RCC 7860 (cell line): ENCODE data around the gene ROBO1.

Experiments used
- DNase-seq: peaks from one replicate; pipeline ENCODE4 v3.0.0-alpha.2; 2015; ENCODE audit warnings: low spot score
- FAIRE-seq: peaks from 2 replicates; lab custom pipeline; 2012; peaks lifted over from hg19 to GRCh38; lab: Jason Lieb, UNC

ROBO1 gene

GRCh38 chr3:78614486-78614885 is 1153.3 kb downstream of the ROBO1 start:
- no peak for FAIRE-seq
- DNase-seq, result no peak

DNA sequence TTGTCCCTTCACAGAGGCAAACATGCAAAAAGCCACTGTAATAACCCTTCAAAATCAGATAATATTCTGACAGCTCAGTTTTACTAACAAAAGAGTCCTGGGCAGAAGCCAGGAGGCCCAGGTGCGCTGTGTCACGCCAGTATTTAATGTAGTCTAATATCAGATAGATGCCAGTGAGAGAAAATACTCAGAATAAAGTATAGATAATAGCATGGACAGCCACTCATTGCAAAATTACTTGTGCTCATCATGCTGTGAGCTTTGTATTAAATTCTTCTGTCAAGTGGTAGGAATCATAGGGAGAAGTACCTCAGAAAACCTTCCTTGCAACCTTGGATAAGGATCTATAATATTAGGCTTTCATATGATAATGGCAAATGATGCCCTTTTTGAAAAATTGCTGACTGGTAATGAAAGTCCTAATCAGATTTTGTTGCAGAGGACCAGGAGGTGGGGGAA is 1154.3 kb downstream of the ROBO1 start:
- FAIRE-seq, result no peak

DNA sequence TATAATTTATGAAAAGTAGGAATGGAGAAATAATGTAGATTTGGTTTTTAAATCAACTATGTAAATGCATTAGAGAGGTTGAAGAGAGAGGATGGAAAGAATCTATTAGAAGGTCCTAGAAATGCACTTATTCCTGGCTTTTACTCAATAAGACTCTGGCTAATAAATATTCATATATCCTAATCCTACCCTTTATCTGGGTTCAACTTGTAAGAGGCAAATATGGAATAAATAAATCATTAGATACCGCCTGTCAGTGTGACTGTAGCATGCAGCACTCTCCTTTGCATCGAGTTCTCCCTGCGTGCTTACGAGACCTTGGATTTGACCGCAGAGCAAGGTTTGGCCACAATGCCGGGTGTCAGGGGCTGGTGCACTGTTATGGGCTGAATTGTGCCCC is 1156.5 kb downstream of the ROBO1 start:
- no peak for FAIRE-seq
- DNase-seq, result no peak

More for the DNA sequence above, 1154.3 kb downstream of the ROBO1 start:
- DNase-seq, result no peak

GRCh38 chr3:78610462-78611125 is 1157.2 kb downstream of the ROBO1 start:
- no peak for FAIRE-seq
- no peak for DNase-seq

- DNase-seq, result no peak
- no peak for FAIRE-seq
These were observed 1161.0 kb downstream of the ROBO1 start for GRCh38 chr3:78606756-78607155.

- no peak for DNase-seq
- no peak for FAIRE-seq
These were observed 1162.6 kb downstream of the ROBO1 start for GRCh38 chr3:78605178-78605577.

DNA sequence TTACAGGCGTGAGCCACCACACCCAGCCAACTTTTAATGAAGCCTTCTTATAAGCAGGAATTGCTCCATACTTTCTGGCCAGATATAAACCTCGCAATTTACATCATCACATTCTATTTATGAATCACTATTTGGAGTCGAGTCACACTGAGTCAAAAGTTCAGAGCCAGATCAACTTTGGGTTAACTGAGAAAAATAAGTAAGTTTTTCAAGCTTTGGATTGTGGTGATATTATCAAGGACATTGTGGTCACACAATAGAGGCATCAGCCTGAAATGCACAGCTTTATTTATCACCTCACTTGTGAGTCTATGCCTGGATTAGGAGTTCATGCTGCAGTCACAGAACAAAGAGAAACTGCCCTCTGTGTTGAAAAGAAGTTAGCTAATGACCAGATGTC is 1163.5 kb downstream of the ROBO1 start:
- FAIRE-seq, result no peak
- DNase-seq, result peak; percentile 25

GRCh38 chr3:78601249-78601648 is 1166.5 kb downstream of the ROBO1 start:
- FAIRE-seq, result no peak
- DNase-seq, result no peak

DNA sequence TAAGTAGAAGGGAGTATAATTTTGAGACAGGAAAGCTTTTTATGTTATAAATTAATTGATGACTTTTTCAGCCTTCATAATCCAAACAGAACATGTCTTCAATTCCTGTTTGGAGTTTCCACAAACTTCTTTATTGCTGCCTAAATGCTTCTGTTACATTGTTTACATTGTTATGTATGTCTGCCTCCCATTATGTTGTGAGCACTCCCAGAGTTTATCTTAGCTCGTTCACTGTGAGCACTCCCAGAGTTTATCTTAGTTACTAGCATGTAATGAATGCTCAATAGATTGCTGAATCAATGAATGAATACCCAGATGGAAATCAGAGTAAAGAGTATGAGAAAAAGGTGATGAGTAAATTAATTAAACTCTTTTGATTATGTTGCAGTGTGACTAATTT is 1178.0 kb downstream of the ROBO1 start:
- DNase-seq (no peak), FAIRE-seq (no peak)

- FAIRE-seq (no peak), DNase-seq (no peak)
These were observed 1178.7 kb downstream of the ROBO1 start for GRCh38 chr3:78588906-78589621.

- FAIRE-seq, result no peak
- DNase-seq, result no peak
These were observed 1187.1 kb downstream of the ROBO1 start for GRCh38 chr3:78580681-78581080.

- no peak for DNase-seq
- no peak for FAIRE-seq
These were observed 1196.3 kb downstream of the ROBO1 start for GRCh38 chr3:78571486-78571885.

DNA sequence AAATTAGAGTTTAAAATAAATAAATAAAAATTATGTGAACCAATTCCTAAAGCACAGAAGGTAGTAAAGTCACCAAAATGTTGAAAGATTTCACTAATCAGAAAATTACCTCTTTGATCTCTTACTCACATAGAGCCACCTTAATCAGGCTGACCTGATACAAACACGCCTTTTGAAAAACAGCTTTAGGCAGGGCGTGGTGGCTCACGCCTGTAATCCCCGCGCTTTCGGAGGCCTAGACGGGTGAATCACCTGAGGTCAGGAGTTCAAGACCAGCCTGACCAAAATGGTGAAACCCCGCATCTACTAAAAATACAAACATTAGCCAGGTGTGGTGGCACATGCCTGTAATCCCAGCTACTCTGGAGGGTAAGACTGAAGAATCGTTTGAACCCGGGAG is 1197.3 kb downstream of the ROBO1 start:
- FAIRE-seq, result no peak
- DNase-seq, result no peak

DNA sequence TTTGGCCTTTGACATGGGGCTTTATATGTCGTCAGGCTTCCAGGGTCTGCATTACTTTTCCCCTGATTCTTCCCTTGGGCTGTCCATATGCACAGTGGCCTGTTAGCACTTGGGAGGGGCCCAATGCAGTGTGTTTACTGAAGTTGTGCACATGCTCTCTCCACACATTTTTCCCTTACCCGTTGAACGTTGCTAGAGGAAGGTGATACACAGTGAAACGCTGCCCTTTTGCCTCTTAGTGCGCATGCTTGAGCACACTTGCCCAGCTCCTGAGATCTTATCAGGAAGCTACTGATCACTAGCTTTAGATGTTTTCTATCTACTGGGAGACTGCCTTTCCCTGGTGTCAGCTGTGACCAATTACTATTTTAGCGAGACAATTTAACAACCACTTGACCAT is 1198.0 kb downstream of the ROBO1 start:
- no peak for FAIRE-seq
- no peak for DNase-seq

GRCh38 chr3:78565712-78566111 is 1202.1 kb downstream of the ROBO1 start:
- no peak for FAIRE-seq
- DNase-seq, result no peak

DNA sequence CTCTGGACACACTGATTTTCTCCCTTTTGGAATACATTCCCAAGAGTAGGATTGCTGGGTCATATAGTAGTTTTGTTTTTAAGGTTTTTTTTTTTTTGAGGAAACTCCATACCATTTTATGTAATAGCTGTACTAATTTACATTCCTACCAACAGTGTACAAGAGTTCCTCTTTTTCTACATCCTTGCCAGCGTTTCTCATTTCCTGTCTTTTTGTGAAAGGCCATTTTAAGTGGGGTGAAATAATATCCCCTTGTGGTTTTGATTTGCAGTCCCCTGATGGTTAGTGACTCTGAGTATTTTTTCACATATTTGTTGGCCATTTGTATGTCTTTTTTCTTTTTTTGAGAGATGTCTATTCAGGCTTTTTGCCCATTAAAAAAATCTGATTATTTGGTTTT is 1205.5 kb downstream of the ROBO1 start:
- FAIRE-seq (no peak), DNase-seq (no peak)
